A549 (cell line): Measurements from ENCODE around the gene SSUH2. TPM values are rescaled to one million over a fixed set of nuclear protein-coding genes. Genes with fewer than 3 reads are reported as not detected.
"Not testable (repeated sequence)": the region's sequence is repeated elsewhere in the genome, so short reads cannot be mapped to it uniquely, and the experiment has no call there.

Experiments used
- ATAC-seq, 2 experiments: fragments of 200-7000 bp in 1 of 2; fragments of >200 bp in 1 of 2; cut with Nextera tagmentation in 1 of 2; cut with Tn5 transposase in 1 of 2; 3 replicates each; pipeline versions ENCODE4 v1.8.0 to v1.9.1; 2018 to 2020; ENCODE audit warnings: mild to moderate bottlenecking in 1 of 2, moderate library complexity in 1 of 2
- CTCF ChIA-PET: fragments of 300-600 bp; sonication (Branson Sonifier 250); formaldehyde crosslinking; extraction: SDS; loops from one replicate; lab custom pipeline; 2021; ENCODE audit warnings: antibody characterized with exemption, inconsistent platforms; lab: Yijun Ruan, JAX
- POLR2A ChIA-PET: fragments of 350-600 bp; formaldehyde crosslinking; extraction: SDS; loops from one replicate; lab custom pipeline; 2021; ENCODE audit warnings: antibody characterized with exemption, inconsistent platforms; lab: Yijun Ruan, JAX
- DNase-seq, 2 experiments: peaks; one replicate each; pipeline versions ENCODE4 v3.0.0 to v3.0.0-alpha.2; 2011 to 2016; ENCODE audit warnings: low read depth in 1 of 2, low spot score in 1 of 2
- FAIRE-seq: peaks from 2 replicates; lab custom pipeline; 2011; peaks lifted over from hg19 to GRCh38; lab: Jason Lieb, UNC
- H3K27ac ChIP-seq, 2 experiments: fragments of >200 bp; sonication (Bioruptor Twin); formaldehyde crosslinking; 3 replicates each; pipeline ENCODE4 v1.5.1; 2016 to 2017
- H3K4me1 ChIP-seq: fragments of >200 bp; sonication (Bioruptor Twin); formaldehyde crosslinking; 3 replicates; pipeline ENCODE4 v1.6.1; 2016
- H3K4me2 ChIP-seq: fragments of >200 bp; sonication (Bioruptor Twin); formaldehyde crosslinking; 3 replicates; pipeline ENCODE4 v1.6.1; 2016
- H3K4me3 ChIP-seq: fragments of >200 bp; sonication (Bioruptor Twin); formaldehyde crosslinking; 3 replicates; pipeline ENCODE4 v1.5.1; 2016
- H3K9me3 ChIP-seq: fragments of >200 bp; sonication (Bioruptor Twin); formaldehyde crosslinking; 3 replicates; pipeline ENCODE4 v1.6.1; 2016
- BHLHE40 ChIP-seq: IDR thresholded peaks from 2 replicates; pipeline ENCODE4 v1.6.1; 2012; ENCODE audit warnings: low read depth, low read length, inconsistent platforms
- CBX2 ChIP-seq: fragments of 200-600 bp; sonication (generic); IDR thresholded peaks from 2 replicates; pipeline ENCODE4 v1.6.1; 2016; ENCODE audit warnings: low read depth, mild to moderate bottlenecking, borderline replicate concordance
- CBX8 ChIP-seq: fragments of 200-600 bp; sonication (generic); IDR thresholded peaks from 2 replicates; pipeline ENCODE4 v1.6.1; 2016
- CEBPB ChIP-seq, 2 experiments: fragments of >200 bp in 1 of 2; sonication (Bioruptor Twin) in 1 of 2; formaldehyde crosslinking in 1 of 2; IDR thresholded peaks; 2 replicates each; pipeline ENCODE4 v1.6.1; 2012 to 2016
- EHF ChIP-seq: fragments of 250-450 bp; sonication (Bioruptor Pico); IDR thresholded peaks from 2 replicates; pipeline ENCODE4 v1.5.0; 2020; ENCODE audit warnings: mild to moderate bottlenecking
- ELK1 ChIP-seq: fragments of 150-350 bp; IDR thresholded peaks from 2 replicates; pipeline ENCODE4 v1.6.1; 2014; ENCODE audit warnings: low read depth, mild to moderate bottlenecking, low read length
- FOSB ChIP-seq: fragments of 250-450 bp; sonication (Bioruptor Pico); IDR thresholded peaks from 2 replicates; pipeline ENCODE4 v1.5.0; 2020; ENCODE audit warnings: mild to moderate bottlenecking, moderate library complexity
- GATA3 ChIP-seq: IDR thresholded peaks from 2 replicates; pipeline ENCODE4 v1.6.1; 2012; ENCODE audit warnings: borderline replicate concordance
- HDAC2 ChIP-seq: fragments of 200-600 bp; sonication (generic); IDR thresholded peaks from 2 replicates; pipeline ENCODE4 v1.6.1; 2016
- HES2 ChIP-seq: fragments of >200 bp; sonication (Bioruptor Twin); formaldehyde crosslinking; IDR thresholded peaks from 2 replicates; pipeline ENCODE4 v1.6.1; 2016
- HOXA7 ChIP-seq: fragments of 250-450 bp; sonication (Bioruptor Pico); IDR thresholded peaks from 2 replicates; pipeline ENCODE4 v1.5.0; 2020; ENCODE audit warnings: mild to moderate bottlenecking, moderate library complexity
- HOXB5 ChIP-seq: fragments of 250-450 bp; sonication (Bioruptor Pico); IDR thresholded peaks from 2 replicates; pipeline ENCODE4 v1.5.0; 2020; ENCODE audit warnings: mild to moderate bottlenecking, moderate library complexity
- JUN ChIP-seq, 2 experiments: fragments of >200 bp; sonication (Bioruptor Twin); formaldehyde crosslinking; IDR thresholded peaks; 2 replicates in 1 of 2; 3 replicates in 1 of 2; pipeline ENCODE4 v1.6.1; 2016 to 2017
- JUNB ChIP-seq: fragments of >200 bp; sonication (Bioruptor Twin); formaldehyde crosslinking; IDR thresholded peaks from 2 replicates; pipeline ENCODE4 v1.6.1; 2016
- KDM1A ChIP-seq: fragments of 200-600 bp; sonication (generic); IDR thresholded peaks from 2 replicates; pipeline ENCODE4 v1.6.1; 2016; ENCODE audit warnings: low read depth, mild to moderate bottlenecking
- MAFK ChIP-seq: fragments of 450-650 bp; IDR thresholded peaks from 2 replicates; pipeline ENCODE4 v1.6.1; 2014; ENCODE audit not compliant: partially characterized antibody
- MAX ChIP-seq: IDR thresholded peaks from 2 replicates; pipeline ENCODE4 v1.6.1; 2012
- PBX3 ChIP-seq: IDR thresholded peaks from 2 replicates; pipeline ENCODE4 v1.6.1; 2012
- PHF8 ChIP-seq: fragments of 200-600 bp; sonication (generic); IDR thresholded peaks from 2 replicates; pipeline ENCODE4 v1.6.1; 2016; ENCODE audit warnings: low read depth, mild to moderate bottlenecking, antibody characterized with exemption, moderate library complexity, borderline replicate concordance
- RAD21 ChIP-seq, 2 experiments: fragments of >200 bp in 1 of 2; sonication (Bioruptor Twin) in 1 of 2; formaldehyde crosslinking in 1 of 2; IDR thresholded peaks in 1 of 2; conservative IDR thresholded peaks in 1 of 2; 2 replicates in 1 of 2; 3 replicates in 1 of 2; pipeline ENCODE4 v1.6.1; 2012 to 2018; ENCODE audit warnings: inconsistent platforms in 1 of 2
- RARB ChIP-seq: fragments of 250-450 bp; sonication (Bioruptor Pico); IDR thresholded peaks from 2 replicates; pipeline ENCODE4 v1.8.0; 2021; ENCODE audit warnings: mild to moderate bottlenecking, moderate library complexity
- RNF2 ChIP-seq: fragments of 200-600 bp; sonication (generic); IDR thresholded peaks from 2 replicates; pipeline ENCODE4 v1.6.1; 2016; ENCODE audit warnings: low read depth, mild to moderate bottlenecking, antibody characterized with exemption, moderate library complexity, borderline replicate concordance
- SMC3 ChIP-seq: fragments of >200 bp; sonication (Bioruptor Twin); formaldehyde crosslinking; IDR thresholded peaks from 3 replicates; pipeline ENCODE4 v1.6.1; 2018; ENCODE audit warnings: inconsistent platforms
- ZSCAN20 ChIP-seq: fragments of 250-450 bp; sonication (Bioruptor Pico); IDR thresholded peaks from 2 replicates; pipeline ENCODE4 v1.8.0; 2022; ENCODE audit warnings: mild to moderate bottlenecking, moderate library complexity
- WGBS: methylation state at CpG from one replicate; pipeline ENCODE4 v1.1.6; 2017; ENCODE audit errors: missing lambda C conversion rate; 5-methylcytosine and 5-hydroxymethylcytosine counted together
- polyA plus RNA-seq, 4 experiments: library from polyadenylated mRNA; depleted of rRNA in 3 of 4; stranded (reverse); fragments of >200 nt; fragmentation: RNase III in 1 of 4; extraction: RNeasy Plus Mini Kit Qiagen cat#74134 plus additional on column Dnase treatment in 1 of 4; gene quantifications; 2 replicates in 3 of 4; 3 replicates in 1 of 4; pipeline ENCODE4 v1.2.3, GENCODE V29; 2011 to 2017
- TF ChIP-seq, protein P1 (sequence below): IDR thresholded peaks from 2 replicates; pipeline ENCODE4 v1.6.1; 2012; ENCODE audit warnings: low read depth, borderline replicate concordance
- TF ChIP-seq, protein P2 (sequence below): fragments of 250-450 bp; sonication (Bioruptor Pico); IDR thresholded peaks from 2 replicates; pipeline ENCODE4 v1.5.0; 2021; ENCODE audit warnings: mild to moderate bottlenecking, moderate library complexity, borderline replicate concordance

SSUH2 gene
- polyA plus RNA-seq, 2 of the 4 experiments (the other 2 are of a cell fraction), result 0.56 to 0.59 TPM

- POLR2A ChIA-PET, result no interaction called here
- H3K4me3 ChIP-seq, result no peak overlapping the region
- WGBS, result 86% methylated on average over 5 of the region's 6 CpGs
- peak in 1 of 2 experiments; percentile 5; a peak in 2 of 6 replicates for ATAC-seq
- H3K9me3 ChIP-seq, result no peaks in the 10 kb centered on the region
- no peak overlapping the region for H3K4me2 ChIP-seq
- H3K27ac ChIP-seq, result no peak overlapping the region
- CTCF ChIA-PET, result interaction anchor here (1.1 kb wide), 1 partner anchor 30 kb away, joined by 3 read pairs; no protein-coding TSS in a partner anchor
- no peak for FAIRE-seq
- 0 out of 3 replicates have a peak, but pooled peaks cover under 1% of the 10 kb centered on the region for H3K4me1 ChIP-seq
- TF ChIP-seq HOXA7 (CRISPR knock-in tag), result no peak
- TF ChIP-seq MAFK, result peak; percentile 33
- DNase-seq, result no peak
Observed at GRCh38 chr3:8581806-8582445, 62.7 kb downstream of the SSUH2 start.

DNA sequence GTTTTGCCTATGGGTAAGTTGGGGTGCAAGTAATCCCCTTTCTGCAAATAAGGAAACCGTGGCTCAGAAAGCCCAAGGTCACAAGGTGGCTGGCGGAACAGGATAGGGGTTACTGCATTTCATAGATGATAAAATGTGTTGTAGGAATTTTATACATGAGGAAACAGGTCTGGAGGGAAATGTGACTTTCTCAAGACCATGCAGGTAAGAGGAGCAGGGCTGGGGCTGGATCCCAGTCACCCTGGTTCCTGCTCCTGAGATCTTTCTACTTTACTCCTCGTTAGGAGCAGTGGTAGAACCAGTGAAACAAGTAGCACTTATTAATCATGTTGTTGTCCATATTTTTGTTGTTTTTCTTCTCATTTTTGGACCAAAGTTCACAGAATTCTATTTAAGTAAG is 63.2 kb downstream of the SSUH2 start:
- ChIA-PET POLR2A (no interaction called here), CTCF (interaction anchor here (1.1 kb wide), 1 partner anchor 30 kb away, joined by 3 read pairs; no protein-coding TSS in a partner anchor)
- DNase-seq (no peak), ATAC-seq (no peak), FAIRE-seq (no peak)
- Histone ChIP-seq H3K4me3 (no peak overlapping the region), H3K4me1 (peaks cover 6% of the 10 kb centered on the region; the same call in 2 of the 3 replicates), H3K27ac (no peak overlapping the region), H3K4me2 (no peak overlapping the region), H3K9me3 (no peaks in the 10 kb centered on the region)
- WGBS, result 83% methylated on average over 3 of the region's 3 CpGs
- TF ChIP-seq PBX3, result no peak
- no peak for TF ChIP-seq HOXA7 (CRISPR knock-in tag)
- no peak for TF ChIP-seq ZSCAN20
- TF ChIP-seq FOSB (CRISPR knock-in tag), result no peak
- no peak for TF ChIP-seq EHF
- no peak for TF ChIP-seq MAFK
- TF ChIP-seq BHLHE40, result no peak
- TF ChIP-seq RAD21 (conservative IDR thresholded peaks at IDR 0.05 in 1 of 2, IDR thresholded peaks at IDR 0.05 in 1 of 2), result no peak
- no peak for TF ChIP-seq KDM1A
- TF ChIP-seq SMC3, result no peak
- TF ChIP-seq GATA3, result no peak
- TF ChIP-seq RNF2, result no peak
- no peak for TF ChIP-seq JUNB
- no peak for TF ChIP-seq JUN (IDR thresholded peaks at IDR 0.05)
- no peak for TF ChIP-seq HDAC2
- TF ChIP-seq CBX8, result no peak
- TF ChIP-seq, protein P1, sequence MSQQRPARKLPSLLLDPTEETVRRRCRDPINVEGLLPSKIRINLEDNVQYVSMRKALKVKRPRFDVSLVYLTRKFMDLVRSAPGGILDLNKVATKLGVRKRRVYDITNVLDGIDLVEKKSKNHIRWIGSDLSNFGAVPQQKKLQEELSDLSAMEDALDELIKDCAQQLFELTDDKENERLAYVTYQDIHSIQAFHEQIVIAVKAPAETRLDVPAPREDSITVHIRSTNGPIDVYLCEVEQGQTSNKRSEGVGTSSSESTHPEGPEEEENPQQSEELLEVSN, result no peak
- TF ChIP-seq PHF8, result no peak

- TF ChIP-seq CEBPB (IDR thresholded peaks at IDR 0.05), result peak in 1 of 2 experiments; percentile 24; a peak in 1 of 4 replicates
- CTCF ChIA-PET, result interaction anchor here (1.9 kb wide), 1 partner anchor 42 kb away, joined by 6 read pairs; no protein-coding TSS in a partner anchor
- 88% methylated on average over 5 of the region's 5 CpGs for WGBS
Observed at GRCh38 chr3:8580434-8580833, 64.2 kb downstream of the SSUH2 start.

GRCh38 chr3:8579943-8580342 is 64.7 kb downstream of the SSUH2 start:
- Histone ChIP-seq H3K27ac (no peak overlapping the region), H3K4me1 (peaks cover 13% of the 10 kb centered on the region), H3K4me3 (no peak overlapping the region), H3K4me2 (no peak overlapping the region), H3K9me3 (no peaks in the 10 kb centered on the region)
- ATAC-seq (no peak), DNase-seq (no peak), FAIRE-seq (no peak)
- POLR2A ChIA-PET, result no interaction called here
- CTCF ChIA-PET, result interaction anchor here (1.1 to 1.9 kb wide), 2 partner anchors 42 to 138 kb away, joined by 3 to 6 read pairs; no protein-coding TSS in a partner anchor
- WGBS, result 87% methylated on average over 5 of the region's 5 CpGs
- TF ChIP-seq JUN (IDR thresholded peaks at IDR 0.05) (no peak), HDAC2 (no peak), HOXB5 (CRISPR knock-in tag) (no peak), ELK1 (no peak), CBX2 (no peak), HES2 (no peak), RARB (no peak), MAX (no peak), EHF (no peak), BHLHE40 (no peak), PHF8 (no peak)
- TF ChIP-seq, protein P2, sequence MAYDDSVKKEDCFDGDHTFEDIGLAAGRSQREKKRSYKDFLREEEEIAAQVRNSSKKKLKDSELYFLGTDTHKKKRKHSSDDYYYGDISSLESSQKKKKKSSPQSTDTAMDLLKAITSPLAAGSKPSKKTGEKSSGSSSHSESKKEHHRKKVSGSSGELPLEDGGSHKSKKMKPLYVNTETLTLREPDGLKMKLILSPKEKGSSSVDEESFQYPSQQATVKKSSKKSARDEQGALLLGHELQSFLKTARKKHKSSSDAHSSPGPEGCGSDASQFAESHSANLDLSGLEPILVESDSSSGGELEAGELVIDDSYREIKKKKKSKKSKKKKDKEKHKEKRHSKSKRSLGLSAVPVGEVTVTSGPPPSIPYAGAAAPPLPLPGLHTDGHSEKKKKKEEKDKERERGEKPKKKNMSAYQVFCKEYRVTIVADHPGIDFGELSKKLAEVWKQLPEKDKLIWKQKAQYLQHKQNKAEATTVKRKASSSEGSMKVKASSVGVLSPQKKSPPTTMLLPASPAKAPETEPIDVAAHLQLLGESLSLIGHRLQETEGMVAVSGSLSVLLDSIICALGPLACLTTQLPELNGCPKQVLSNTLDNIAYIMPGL (CRISPR knock-in tag), result no peak

More at GRCh38 chr3:8580434-8580833, 64.2 kb downstream of the SSUH2 start:
- DNase-seq, H3K4me3 ChIP-seq, FAIRE-seq, H3K27ac ChIP-seq, ATAC-seq, H3K4me1 ChIP-seq, H3K4me2 ChIP-seq, POLR2A ChIA-PET, H3K9me3 ChIP-seq: not testable (repeated sequence)
